ENCODE results near the gene PARP14. TPM values are rescaled to one million over a fixed set of nuclear protein-coding genes. Genes with fewer than 3 reads are reported as not detected.

PARP14 gene
- total RNA-seq, 1 donor from 2014 or later = 11.7 TPM

- TF ChIP-seq CTCF (IDR thresholded peaks at IDR 0.05; ENCODE audit: borderline replicate concordance) = no peak
- intact Hi-C loops (cut with micrococcal nuclease) = no loop called here
- no peak for DNase-seq
Measured at GRCh38 chr3:122662505-122662904, 18.1 kb upstream of the PARP14 start.

GRCh38 chr3:122665226-122665786 is 15.3 kb upstream of the PARP14 start:
- peaks cover 10% of the 10 kb centered on the region for H3K27me3 ChIP-seq (ENCODE audit: low read depth)
- TF ChIP-seq CTCF (IDR thresholded peaks at IDR 0.05; ENCODE audit: borderline replicate concordance) = no peak

More at GRCh38 chr3:122662505-122662904, 18.1 kb upstream of the PARP14 start:
- Histone ChIP-seq H3K27me3 (ENCODE audit: low read depth) (peaks cover 13% of the 10 kb centered on the region), H3K4me3 (no peak overlapping the region), H3K36me3 (no peaks in the 10 kb centered on the region), H3K27ac (replicated peaks) (no peak overlapping the region), H3K9me3 (replicated peaks) (peaks cover 5% of the 10 kb centered on the region), H3K4me1 (no peaks in the 10 kb centered on the region)

GRCh38 chr3:122665881-122666280 is 14.8 kb upstream of the PARP14 start:
- TF ChIP-seq CTCF (IDR thresholded peaks at IDR 0.05; ENCODE audit: borderline replicate concordance) = no peak
- H3K4me3 ChIP-seq = no peak overlapping the region
- intact Hi-C loops (cut with micrococcal nuclease) = no loop called here
- H3K27me3 ChIP-seq (ENCODE audit: low read depth) = peaks cover 10% of the 10 kb centered on the region
- DNase-seq = no peak
- H3K27ac ChIP-seq (replicated peaks) = no peak overlapping the region
- no peaks in the 10 kb centered on the region for H3K36me3 ChIP-seq
- H3K4me1 ChIP-seq = no peaks in the 10 kb centered on the region
- peaks cover 5% of the 10 kb centered on the region for H3K9me3 ChIP-seq (replicated peaks)

More at GRCh38 chr3:122665226-122665786, 15.3 kb upstream of the PARP14 start:
- Histone ChIP-seq H3K4me3 (no peak overlapping the region), H3K4me1 (no peaks in the 10 kb centered on the region), H3K36me3 (no peaks in the 10 kb centered on the region), H3K27ac (replicated peaks) (no peak overlapping the region), H3K9me3 (replicated peaks) (peaks cover 5% of the 10 kb centered on the region)
- intact Hi-C loops (cut with micrococcal nuclease) = no loop called here
- no peak for DNase-seq

GRCh38 chr3:122668930-122669730 is 11.5 kb upstream of the PARP14 start:
- Histone ChIP-seq H3K27ac (replicated peaks) (no peak overlapping the region), H3K36me3 (no peaks in the 10 kb centered on the region), H3K27me3 (ENCODE audit: low read depth) (peaks cover 10% of the 10 kb centered on the region), H3K4me3 (no peak overlapping the region), H3K9me3 (replicated peaks) (no peaks in the 10 kb centered on the region), H3K4me1 (no peaks in the 10 kb centered on the region)
- intact Hi-C loops (cut with micrococcal nuclease) = no loop called here
- TF ChIP-seq CTCF (IDR thresholded peaks at IDR 0.05; ENCODE audit: borderline replicate concordance) = no peak
- DNase-seq = no peak

GRCh38 chr3:122671553-122671952 is 9.1 kb upstream of the PARP14 start:
- peaks cover 4% of the 10 kb centered on the region for H3K9me3 ChIP-seq (replicated peaks)
- no peaks in the 10 kb centered on the region for H3K36me3 ChIP-seq
- no peak overlapping the region for H3K27ac ChIP-seq (replicated peaks)
- no peak for DNase-seq
- TF ChIP-seq CTCF (IDR thresholded peaks at IDR 0.05; ENCODE audit: borderline replicate concordance) = no peak
- no peaks in the 10 kb centered on the region for H3K4me1 ChIP-seq
- intact Hi-C loops (cut with micrococcal nuclease) = no loop called here
- peaks cover 10% of the 10 kb centered on the region for H3K27me3 ChIP-seq (ENCODE audit: low read depth)
- no peak overlapping the region for H3K4me3 ChIP-seq
